ENCODE data around the gene CRYBB1. TPM values are rescaled to one million over a fixed set of nuclear protein-coding genes. Genes with fewer than 3 reads are reported as not detected.

Gene CRYBB1
- total RNA-seq, 1 donor from 2014 or later, result not detected

- no peak overlapping the region for H3K4me3 ChIP-seq (ENCODE audit: low read depth, low read length)
- no peak for TF ChIP-seq CTCF (conservative IDR thresholded peaks at IDR 0.05; ENCODE audit: low read depth, low read length)
- DNase-seq (ENCODE audit: low read depth), result no peak
Measured at GRCh38 chr22:26564672-26565071, 53.2 kb downstream of the CRYBB1 start.

GRCh38 chr22:26564181-26564580 is 53.6 kb downstream of the CRYBB1 start:
- no peak for TF ChIP-seq CTCF (conservative IDR thresholded peaks at IDR 0.05; ENCODE audit: low read depth, low read length)
- no peak for DNase-seq (ENCODE audit: low read depth)
- no peak overlapping the region for H3K4me3 ChIP-seq (ENCODE audit: low read depth, low read length)

GRCh38 chr22:26563022-26563421 is 54.8 kb downstream of the CRYBB1 start:
- TF ChIP-seq CTCF (conservative IDR thresholded peaks at IDR 0.05; ENCODE audit: low read depth, low read length), result peak; percentile 34
- no peak overlapping the region for H3K4me3 ChIP-seq (ENCODE audit: low read depth, low read length)
- no peak for DNase-seq (ENCODE audit: low read depth)

GRCh38 chr22:26561756-26562417 is 55.9 kb downstream of the CRYBB1 start:
- no peak overlapping the region for H3K4me3 ChIP-seq (ENCODE audit: low read depth, low read length)
- DNase-seq (ENCODE audit: low read depth), result no peak
- TF ChIP-seq CTCF (conservative IDR thresholded peaks at IDR 0.05; ENCODE audit: low read depth, low read length), result no peak

GRCh38 chr22:26559961-26560575 is 57.8 kb downstream of the CRYBB1 start:
- DNase-seq (ENCODE audit: low read depth), result no peak
- H3K4me3 ChIP-seq (ENCODE audit: low read depth, low read length), result no peak overlapping the region
- TF ChIP-seq CTCF (conservative IDR thresholded peaks at IDR 0.05; ENCODE audit: low read depth, low read length), result no peak

- DNase-seq (ENCODE audit: low read depth), result no peak
- no peak overlapping the region for H3K4me3 ChIP-seq (ENCODE audit: low read depth, low read length)
- TF ChIP-seq CTCF (conservative IDR thresholded peaks at IDR 0.05; ENCODE audit: low read depth, low read length), result no peak
Measured at GRCh38 chr22:26558248-26558895, 59.5 kb downstream of the CRYBB1 start.
